Effector memory CD4-positive, alpha-beta T cell (primary cell): ENCODE results near the gene PLCL1.

Experiments used
- DNase-seq, 3 donors: peaks; one replicate each; pipeline ENCODE4 v3.0.0-alpha.2; 2020
- H3K27ac ChIP-seq: 2 replicates; pipeline ENCODE4 v1.7.0; 2013; ENCODE audit warnings: mild to moderate bottlenecking, low read length, moderate library complexity; ENCODE audit not compliant: insufficient read depth, poor library complexity, severe bottlenecking
- H3K27me3 ChIP-seq: replicated peaks from 2 replicates; pipeline ENCODE4 v1.7.0; 2013; ENCODE audit warnings: mild to moderate bottlenecking, low read length; ENCODE audit not compliant: insufficient read depth, control insufficient read depth, poor library complexity, severe bottlenecking
- H3K36me3 ChIP-seq: 2 replicates; pipeline ENCODE4 v1.7.0; 2013; ENCODE audit warnings: mild to moderate bottlenecking, low read length, moderate library complexity; ENCODE audit not compliant: control insufficient read depth, insufficient read depth
- H3K4me1 ChIP-seq: 2 replicates; pipeline ENCODE4 v1.7.0; 2013; ENCODE audit warnings: low read length, mild to moderate bottlenecking; ENCODE audit not compliant: control insufficient read depth, insufficient read depth, poor library complexity, severe bottlenecking
- H3K4me3 ChIP-seq: 2 replicates; pipeline ENCODE4 v1.7.0; 2013; ENCODE audit warnings: low read length, low read depth, mild to moderate bottlenecking; ENCODE audit not compliant: insufficient read depth, poor library complexity, severe bottlenecking
- H3K9me3 ChIP-seq: 2 replicates; pipeline ENCODE4 v1.7.0; 2013; ENCODE audit warnings: mild to moderate bottlenecking, low read length, moderate library complexity; ENCODE audit not compliant: control insufficient read depth

Gene PLCL1

GRCh38 chr2:197852108-197852507, 47.7 kb downstream of the PLCL1 start:
- Histone ChIP-seq H3K4me1 (peaks cover 11% of the 10 kb centered on the region), H3K4me3 (no peak overlapping the region), H3K36me3 (no peaks in the 10 kb centered on the region), H3K27ac (no peak overlapping the region), H3K9me3 (no peaks in the 10 kb centered on the region), H3K27me3 (no peaks in the 10 kb centered on the region)
- no peak for DNase-seq

DNA sequence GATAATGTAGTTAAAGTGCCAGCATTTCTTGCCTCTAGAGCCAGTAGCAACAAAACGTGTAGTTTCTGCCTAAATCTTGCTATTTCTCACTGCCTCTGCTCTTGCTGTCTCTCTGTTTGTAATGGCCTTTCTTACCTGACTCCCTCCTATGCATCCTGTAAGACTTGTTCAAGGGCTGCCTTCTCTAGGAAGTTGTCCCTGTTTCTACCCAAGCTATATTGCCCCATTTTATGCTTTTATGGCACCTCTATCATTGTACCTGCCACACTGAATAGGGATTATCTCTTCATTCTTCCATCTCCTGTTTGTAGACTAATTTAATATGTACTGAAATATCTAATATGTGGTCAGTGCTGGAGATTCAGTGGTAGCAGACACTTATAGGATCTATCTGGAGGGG, 49.2 kb downstream of the PLCL1 start:
- Histone ChIP-seq H3K4me3 (no peak overlapping the region), H3K9me3 (no peaks in the 10 kb centered on the region), H3K36me3 (no peaks in the 10 kb centered on the region), H3K27ac (no peak overlapping the region), H3K4me1 (no peaks in the 10 kb centered on the region), H3K27me3 (no peaks in the 10 kb centered on the region)
- DNase-seq, result no peak

DNA sequence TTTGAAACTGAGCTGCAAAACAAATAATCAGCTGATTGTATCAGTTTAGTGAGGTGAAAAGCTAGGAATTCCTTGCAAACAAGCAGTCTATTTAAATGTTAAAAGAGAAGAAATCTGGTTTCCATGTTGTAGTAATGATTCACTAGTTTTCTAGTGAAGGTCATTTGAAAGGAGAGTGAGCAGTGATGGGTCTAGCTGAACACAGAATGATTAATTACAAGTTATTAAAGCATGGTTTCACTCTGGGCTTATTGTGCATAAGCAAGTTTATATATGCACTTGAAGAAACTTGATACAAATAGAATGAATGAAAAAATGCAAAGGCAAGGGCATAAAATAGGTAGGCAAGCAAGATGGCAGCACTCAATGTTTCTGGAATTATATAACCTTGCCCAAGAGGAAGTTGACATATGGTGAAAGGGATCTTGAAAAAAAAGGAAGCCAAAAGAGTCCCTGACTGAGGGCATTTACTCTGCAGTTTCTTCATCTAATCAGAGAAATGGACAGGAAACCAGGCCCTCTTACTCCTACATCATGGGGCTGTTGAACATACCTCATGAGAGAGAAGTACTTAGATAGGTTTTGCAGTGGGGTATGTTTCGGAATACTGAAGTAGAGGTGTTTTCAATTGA, 53.2 kb downstream of the PLCL1 start:
- Histone ChIP-seq H3K36me3 (no peaks in the 10 kb centered on the region), H3K27me3 (no peaks in the 10 kb centered on the region), H3K9me3 (no peaks in the 10 kb centered on the region), H3K4me1 (no peaks in the 10 kb centered on the region), H3K27ac (no peak overlapping the region), H3K4me3 (no peak overlapping the region)
- DNase-seq, result no peak

GRCh38 chr2:197858607-197859140, 54.3 kb downstream of the PLCL1 start:
- Histone ChIP-seq H3K4me1 (no peaks in the 10 kb centered on the region), H3K27ac (no peak overlapping the region), H3K9me3 (no peaks in the 10 kb centered on the region), H3K27me3 (no peaks in the 10 kb centered on the region), H3K4me3 (no peak overlapping the region), H3K36me3 (no peaks in the 10 kb centered on the region)
- no peak for DNase-seq

GRCh38 chr2:197862246-197862955, 58.0 kb downstream of the PLCL1 start:
- no peak for DNase-seq
- H3K27ac ChIP-seq, result no peak overlapping the region
- H3K4me1 ChIP-seq, result peaks cover 8% of the 10 kb centered on the region
- no peaks in the 10 kb centered on the region for H3K9me3 ChIP-seq
- no peaks in the 10 kb centered on the region for H3K36me3 ChIP-seq
- no peaks in the 10 kb centered on the region for H3K27me3 ChIP-seq
- H3K4me3 ChIP-seq, result no peak overlapping the region

- no peak overlapping the region for H3K4me3 ChIP-seq
- H3K27ac ChIP-seq, result no peak overlapping the region
- H3K27me3 ChIP-seq, result no peaks in the 10 kb centered on the region
- H3K36me3 ChIP-seq, result no peaks in the 10 kb centered on the region
- DNase-seq, result no peak
- H3K4me1 ChIP-seq, result peaks cover 21% of the 10 kb centered on the region
- no peaks in the 10 kb centered on the region for H3K9me3 ChIP-seq
Observed at GRCh38 chr2:197863744-197864143, 59.4 kb downstream of the PLCL1 start.

DNA sequence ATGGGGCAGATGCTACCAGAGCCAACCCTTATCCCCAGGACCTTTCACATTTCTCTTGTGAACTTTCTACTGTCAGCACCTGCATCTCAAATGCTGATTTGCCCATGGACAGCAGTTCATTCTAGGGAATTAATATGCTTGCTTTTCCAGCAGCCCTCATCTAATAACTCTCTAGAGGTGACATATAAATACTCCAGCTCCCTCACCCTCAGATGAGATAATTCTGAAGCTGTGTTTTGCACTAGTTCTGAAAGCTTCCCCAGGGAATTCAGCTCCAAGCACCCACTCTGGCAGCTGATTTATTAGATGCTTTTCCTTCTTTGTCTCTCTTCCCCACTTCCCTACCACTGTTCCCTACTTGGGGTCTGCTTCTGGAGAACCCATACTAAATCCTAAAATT, 62.1 kb downstream of the PLCL1 start:
- DNase-seq, result no peak
- Histone ChIP-seq H3K27me3 (no peaks in the 10 kb centered on the region), H3K4me3 (no peak overlapping the region), H3K36me3 (no peaks in the 10 kb centered on the region), H3K9me3 (no peaks in the 10 kb centered on the region), H3K27ac (no peak overlapping the region), H3K4me1 (peaks cover 40% of the 10 kb centered on the region)

DNA sequence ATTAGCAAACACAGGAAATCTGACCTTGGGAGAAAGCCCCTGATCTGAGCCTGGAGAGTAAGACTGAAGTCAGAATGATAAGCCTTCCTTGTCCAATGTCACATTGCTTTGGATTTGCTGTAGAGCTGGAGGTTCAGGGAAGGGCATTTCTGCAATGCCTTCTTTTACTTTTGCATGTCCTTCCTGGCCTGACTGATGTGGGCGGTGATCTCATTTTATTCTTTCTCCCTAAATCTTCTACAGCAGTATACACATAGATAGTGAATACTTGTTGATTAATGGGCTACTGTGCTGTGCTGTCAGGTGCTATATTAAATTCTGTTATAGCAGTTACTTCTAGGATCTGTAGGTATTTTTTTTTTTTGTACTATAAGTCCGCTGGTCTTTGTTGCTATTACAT, 62.6 kb downstream of the PLCL1 start:
- no peak overlapping the region for H3K4me3 ChIP-seq
- no peak overlapping the region for H3K27ac ChIP-seq
- H3K4me1 ChIP-seq, result peaks cover 45% of the 10 kb centered on the region
- H3K27me3 ChIP-seq, result no peaks in the 10 kb centered on the region
- H3K36me3 ChIP-seq, result no peaks in the 10 kb centered on the region
- no peak for DNase-seq
- H3K9me3 ChIP-seq, result no peaks in the 10 kb centered on the region

- Histone ChIP-seq H3K36me3 (no peaks in the 10 kb centered on the region), H3K27me3 (no peaks in the 10 kb centered on the region), H3K9me3 (no peaks in the 10 kb centered on the region), H3K27ac (no peak overlapping the region), H3K4me3 (no peak overlapping the region), H3K4me1 (peaks cover 47% of the 10 kb centered on the region)
- no peak for DNase-seq
Observed at GRCh38 chr2:197867624-197868023, 63.2 kb downstream of the PLCL1 start.

DNA sequence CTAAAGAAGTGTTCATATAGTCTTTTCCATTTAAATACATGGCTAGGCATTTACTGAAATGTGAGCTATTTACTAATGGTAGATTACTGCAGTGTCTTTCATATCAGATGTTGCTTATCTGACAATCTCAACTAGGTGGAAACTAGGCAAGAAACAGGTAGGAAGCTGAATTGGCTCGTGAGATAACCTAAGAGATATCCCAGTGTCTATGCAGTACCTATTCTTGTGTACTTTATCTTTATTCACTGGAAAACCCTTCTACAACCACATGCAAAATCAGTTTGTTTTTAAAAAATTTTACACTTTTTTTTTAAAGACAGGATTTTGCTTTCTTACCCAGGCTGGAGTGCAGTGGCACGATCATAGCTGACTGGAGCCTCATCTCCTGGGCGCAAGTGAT, 63.8 kb downstream of the PLCL1 start:
- H3K27me3 ChIP-seq, result no peaks in the 10 kb centered on the region
- H3K36me3 ChIP-seq, result no peaks in the 10 kb centered on the region
- H3K9me3 ChIP-seq, result no peaks in the 10 kb centered on the region
- DNase-seq, result no peak
- no peak overlapping the region for H3K27ac ChIP-seq
- peaks cover 47% of the 10 kb centered on the region for H3K4me1 ChIP-seq
- H3K4me3 ChIP-seq, result no peak overlapping the region
